ENCODE data around the gene NLRP12. TPM values are rescaled to one million over a fixed set of nuclear protein-coding genes. Genes with fewer than 3 reads are reported as not detected.
"Not testable (repeated sequence)": the region's sequence is repeated elsewhere in the genome, so short reads cannot be mapped to it uniquely, and the experiment has no call there.

The NLRP12 gene
- total and polyA plus RNA-seq, 2 donors (not counting 1 experiment from before 2014, with no cell fraction given) = 0.22 TPM; not detected in 1

DNA sequence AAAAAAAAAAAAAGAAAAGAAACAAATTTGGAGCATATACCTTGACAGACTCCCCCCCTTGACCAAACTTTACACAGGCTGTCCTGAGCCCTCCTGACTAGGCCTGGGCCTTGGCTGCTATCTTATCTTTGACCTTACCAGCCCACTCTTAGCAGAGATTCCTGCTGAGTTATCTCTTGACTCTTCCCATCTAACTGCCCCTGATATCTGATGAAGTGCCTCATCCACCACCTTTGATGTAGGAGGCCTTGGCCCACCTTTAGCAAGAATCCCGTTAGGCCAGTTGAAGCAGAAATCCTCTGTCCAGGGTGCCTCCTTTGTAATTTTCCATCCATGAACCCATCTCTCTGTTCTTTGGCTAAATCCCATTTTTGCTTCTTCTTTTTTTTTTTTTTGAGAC lies 43.6 kb downstream of the NLRP12 start:
- Mint-ChIP-seq H3K9me3 (ENCODE audit: insufficient read depth) (peaks cover 2% of the 10 kb centered on the region), H3K4me1 (no peaks in the 10 kb centered on the region), H3K4me3 (no peak overlapping the region), H3K27ac (no peak overlapping the region), H3K27me3 (peaks cover 5% of the 10 kb centered on the region)
- Histone ChIP-seq H3K4me3 (ENCODE audit: control extremely low read depth in 1 of 5, extremely low read depth in 1 of 5, insufficient read depth in 1 of 5, low read depth in 2 of 5, low read length in 4 of 5) (no peak overlapping the region), H3K9ac (ENCODE audit: low read length) (no peak overlapping the region), H3K79me2 (ENCODE audit: control insufficient read depth, insufficient read depth, low read length) (no peaks in the 10 kb centered on the region), H3K36me3 (replicated peaks in 1 of 2; ENCODE audit: control extremely low read depth in 1 of 2, control insufficient read depth in 1 of 2, extremely low read depth in 1 of 2, insufficient read depth in 2 of 2, low read length in 1 of 2) (no peaks in the 10 kb centered on the region), H3K4me1 (ENCODE audit: control insufficient read depth in 2 of 2, insufficient read depth in 2 of 2, low read length in 2 of 2) (no peaks in the 10 kb centered on the region), H3K27ac (ENCODE audit: low read length in 2 of 2) (no peak overlapping the region), H3K27me3 (replicated peaks in 1 of 4; ENCODE audit: control extremely low read depth in 1 of 4, control insufficient read depth in 3 of 4, insufficient read depth in 4 of 4, low read length in 3 of 4) (no peaks in the 10 kb centered on the region), H3K4me2 (replicated peaks; ENCODE audit: low read depth, low read length, poor library complexity, severe bottlenecking) (no peak overlapping the region), H4K20me1 (ENCODE audit: control insufficient read depth, insufficient read depth, low read length, poor library complexity, severe bottlenecking) (no peaks in the 10 kb centered on the region), H2AFZ (ENCODE audit: insufficient read depth, low read depth, low read length, poor library complexity, severe bottlenecking) (no peak overlapping the region), H3K9me3 (ENCODE audit: control extremely low read depth in 1 of 3, control insufficient read depth in 2 of 3, insufficient read depth in 1 of 3, low read length in 2 of 3) (peaks cover 0 to 7% (median 0%) of the 10 kb centered on the region in 3 donors)
- CTCF ChIA-PET = no interaction called here
- intact Hi-C loops (cut with micrococcal nuclease) = no loop called here
- no peak for ATAC-seq (ENCODE audit: low read depth)
- DNase-seq = no peak
- POLR2A ChIA-PET = no interaction called here
- TF ChIP-seq EZH2 (IDR thresholded peaks at IDR 0.05; ENCODE audit: borderline replicate concordance, insufficient read depth, low read depth, low read length, poor library complexity, severe bottlenecking) (no peak), CTCF (IDR thresholded peaks at IDR 0.05) (no peak)
- WGBS (ENCODE audit: insufficient coverage) = 100% methylated on average over 1 of the region's 1 CpG

DNA sequence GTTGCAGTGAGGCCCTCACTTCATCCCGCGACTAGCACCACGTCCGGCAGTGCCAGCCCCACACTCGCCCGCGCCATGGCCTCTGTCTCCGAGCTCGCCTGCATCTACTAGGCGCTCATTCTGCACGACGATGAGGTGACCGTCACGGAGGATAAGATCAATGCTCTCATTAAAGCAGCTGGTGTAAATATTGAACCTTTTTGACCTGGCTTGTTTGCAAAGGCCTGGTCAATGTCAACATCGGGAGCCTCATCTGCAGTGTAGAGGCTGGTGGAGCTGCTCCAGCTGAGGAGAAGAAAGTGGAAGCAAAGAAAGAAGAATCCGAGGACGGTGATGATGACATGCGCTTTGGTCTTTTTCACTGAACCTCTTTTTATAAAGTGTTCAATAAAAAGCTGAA lies 48.6 kb downstream of the NLRP12 start:
- Histone ChIP-seq H3K27me3 (replicated peaks in 1 of 4; ENCODE audit: control extremely low read depth in 1 of 4, control insufficient read depth in 3 of 4, insufficient read depth in 4 of 4, low read length in 3 of 4) (no peaks in the 10 kb centered on the region), H4K20me1 (ENCODE audit: control insufficient read depth, insufficient read depth, low read length, poor library complexity, severe bottlenecking) (no peaks in the 10 kb centered on the region), H3K4me2 (replicated peaks; ENCODE audit: low read depth, low read length, poor library complexity, severe bottlenecking) (no peak overlapping the region), H3K36me3 (replicated peaks in 1 of 2; ENCODE audit: control extremely low read depth in 1 of 2, control insufficient read depth in 1 of 2, extremely low read depth in 1 of 2, insufficient read depth in 2 of 2, low read length in 1 of 2) (no peaks in the 10 kb centered on the region), H2AFZ (ENCODE audit: insufficient read depth, low read depth, low read length, poor library complexity, severe bottlenecking) (no peak overlapping the region), H3K9ac (ENCODE audit: low read length) (no peak overlapping the region), H3K79me2 (ENCODE audit: control insufficient read depth, insufficient read depth, low read length) (no peaks in the 10 kb centered on the region), H3K4me3 (ENCODE audit: control extremely low read depth in 1 of 5, extremely low read depth in 1 of 5, insufficient read depth in 1 of 5, low read depth in 2 of 5, low read length in 4 of 5) (no peak overlapping the region), H3K27ac (ENCODE audit: low read length in 2 of 2) (no peak overlapping the region), H3K4me1 (ENCODE audit: control insufficient read depth in 2 of 2, insufficient read depth in 2 of 2, low read length in 2 of 2) (no peaks in the 10 kb centered on the region), H3K9me3 (ENCODE audit: control extremely low read depth in 1 of 3, control insufficient read depth in 2 of 3, insufficient read depth in 1 of 3, low read length in 2 of 3) (peaks cover 0 to under 1% (median 0%) of the 10 kb centered on the region in 3 donors)
- no peak for TF ChIP-seq CTCF (IDR thresholded peaks at IDR 0.05)
- TF ChIP-seq EZH2 (IDR thresholded peaks at IDR 0.05; ENCODE audit: borderline replicate concordance, insufficient read depth, low read depth, low read length, poor library complexity, severe bottlenecking) = no peak
- no peak for ATAC-seq (ENCODE audit: low read depth)
- ChIA-PET CTCF (interaction anchor here (1.2 to 1.4 kb wide), 2 partner anchors 17 to 254 kb away, joined by 3 to 5 read pairs; no protein-coding TSS in a partner anchor), POLR2A (no interaction called here)
- no peak overlapping the region for H3K4me3 Mint-ChIP-seq
- H3K4me1 Mint-ChIP-seq = peaks cover 2% of the 10 kb centered on the region
- no peak overlapping the region for H3K27ac Mint-ChIP-seq
- intact Hi-C loops (cut with micrococcal nuclease) = no loop called here
- 95% methylated on average over 15 of the region's 18 CpGs for WGBS (ENCODE audit: insufficient coverage)
- no peak for DNase-seq
- H3K9me3 Mint-ChIP-seq (ENCODE audit: insufficient read depth) = no peaks in the 10 kb centered on the region
- H3K27me3 Mint-ChIP-seq = peaks cover 4% of the 10 kb centered on the region

DNA sequence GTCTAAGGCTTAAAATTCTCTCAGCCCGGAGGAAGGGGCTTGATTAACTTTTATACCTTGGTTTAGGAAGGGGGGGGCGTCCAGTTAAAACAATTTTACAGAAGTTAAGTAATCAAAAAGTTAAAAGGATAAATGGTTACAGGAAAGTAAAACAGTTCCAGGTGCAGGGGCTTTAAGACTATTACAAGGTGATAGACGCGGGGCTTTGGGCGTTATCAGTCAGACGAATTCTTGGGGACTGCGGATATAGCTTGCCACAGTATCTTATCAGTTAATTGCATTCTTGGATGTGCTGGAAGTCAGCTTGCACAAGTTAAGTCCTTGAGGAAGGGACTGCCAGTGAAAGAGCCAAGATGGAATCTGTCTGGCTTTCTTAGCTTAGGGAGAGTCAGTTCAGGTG lies 49.6 kb downstream of the NLRP12 start:
- H3K4me1 Mint-ChIP-seq; intact Hi-C loops (cut with micrococcal nuclease): not testable (repeated sequence)

More for the DNA sequence above, 49.6 kb downstream of the NLRP12 start:
- H3K27me3 ChIP-seq (replicated peaks in 1 of 4; ENCODE audit: control extremely low read depth in 1 of 4, control insufficient read depth in 3 of 4, insufficient read depth in 4 of 4, low read length in 3 of 4); H3K79me2 ChIP-seq (ENCODE audit: control insufficient read depth, insufficient read depth, low read length); H3K27me3 Mint-ChIP-seq; H2AFZ ChIP-seq (ENCODE audit: insufficient read depth, low read depth, low read length, poor library complexity, severe bottlenecking); H3K4me3 Mint-ChIP-seq; H3K27ac ChIP-seq (ENCODE audit: low read length in 2 of 2); POLR2A ChIA-PET; H3K27ac Mint-ChIP-seq; H3K9ac ChIP-seq (ENCODE audit: low read length); H3K4me2 ChIP-seq (replicated peaks; ENCODE audit: low read depth, low read length, poor library complexity, severe bottlenecking); H3K9me3 ChIP-seq (ENCODE audit: control extremely low read depth in 1 of 3, control insufficient read depth in 2 of 3, insufficient read depth in 1 of 3, low read length in 2 of 3); H3K4me1 ChIP-seq (ENCODE audit: control insufficient read depth in 2 of 2, insufficient read depth in 2 of 2, low read length in 2 of 2); ATAC-seq (ENCODE audit: low read depth); H3K9me3 Mint-ChIP-seq (ENCODE audit: insufficient read depth); H3K4me3 ChIP-seq (ENCODE audit: control extremely low read depth in 1 of 5, extremely low read depth in 1 of 5, insufficient read depth in 1 of 5, low read depth in 2 of 5, low read length in 4 of 5); H4K20me1 ChIP-seq (ENCODE audit: control insufficient read depth, insufficient read depth, low read length, poor library complexity, severe bottlenecking); DNase-seq; H3K36me3 ChIP-seq (replicated peaks in 1 of 2; ENCODE audit: control extremely low read depth in 1 of 2, control insufficient read depth in 1 of 2, extremely low read depth in 1 of 2, insufficient read depth in 2 of 2, low read length in 1 of 2): not testable (repeated sequence)
- WGBS (ENCODE audit: insufficient coverage) = no CpG with 5 or more reads among the region's 7 CpGs
- CTCF ChIA-PET = interaction anchor here (1.5 to 1.7 kb wide), 2 partner anchors 16 to 255 kb away, joined by 3 to 5 read pairs; no protein-coding TSS in a partner anchor
